GM12892 (cell line): ENCODE data around the gene RAB20.

Experiments used
- POLR2A ChIP-seq: IDR thresholded peaks from 2 replicates; pipeline ENCODE4 v1.6.1; 2011; ENCODE audit warnings: low read depth, low read length, control low read depth
- POLR2AphosphoS5 ChIP-seq: IDR thresholded peaks from 2 replicates; pipeline ENCODE4 v1.6.1; 2011; ENCODE audit warnings: low read depth, low read length, control low read depth
- TAF1 ChIP-seq: IDR thresholded peaks from 2 replicates; pipeline ENCODE4 v1.6.1; 2011; ENCODE audit warnings: low read depth, mild to moderate bottlenecking, control low read depth, low read length, borderline replicate concordance

GRCh38 chr13:110546926-110547325, 14.6 kb downstream of the RAB20 start:
- TF ChIP-seq POLR2A (no peak), TAF1 (no peak), POLR2AphosphoS5 (no peak)
